ENCODE data around the gene COX7A2L.
"Not testable (repeated sequence)": the region's sequence is repeated elsewhere in the genome, so short reads cannot be mapped to it uniquely, and the experiment has no call there.

Gene COX7A2L

GRCh38 chr2:42360890-42361727, at the start of gene COX7A2L:
COX7A2L (minus strand) TSS chr2:42361217; CDS start chr2:42361161, 56 bp downstream.
- CTCF ChIA-PET, result no interaction called here
- TF ChIP-seq FOXM1 (IDR thresholded peaks at IDR 0.05; ENCODE audit: borderline replicate concordance) (no peak), FOXK2 (IDR thresholded peaks at IDR 0.05) (no peak), HDGF (IDR thresholded peaks at IDR 0.05; ENCODE audit: borderline replicate concordance) (no peak), CTBP1 (IDR thresholded peaks at IDR 0.05; ENCODE audit: borderline replicate concordance) (no peak), SP1 (IDR thresholded peaks at IDR 0.05) (no peak; the same call in 1 of the 2 replicates), ARNT (IDR thresholded peaks at IDR 0.05) (no peak), NFRKB (IDR thresholded peaks at IDR 0.05) (no peak), BHLHE40 (IDR thresholded peaks at IDR 0.05; ENCODE audit: borderline replicate concordance) (no peak), ELF4 (IDR thresholded peaks at IDR 0.05) (no peak), SUZ12 (IDR thresholded peaks at IDR 0.05) (no peak), TARDBP (IDR thresholded peaks at IDR 0.05) (no peak), L3MBTL2 (conservative IDR thresholded peaks at IDR 0.05) (no peak; the same call in 1 of the 2 replicates), LEF1 (IDR thresholded peaks at IDR 0.05; ENCODE audit: borderline replicate concordance) (no peak), ZNF384 (IDR thresholded peaks at IDR 0.05) (no peak), FOXA1 (IDR thresholded peaks at IDR 0.05) (no peak)
- TF ChIP-seq, protein P1, sequence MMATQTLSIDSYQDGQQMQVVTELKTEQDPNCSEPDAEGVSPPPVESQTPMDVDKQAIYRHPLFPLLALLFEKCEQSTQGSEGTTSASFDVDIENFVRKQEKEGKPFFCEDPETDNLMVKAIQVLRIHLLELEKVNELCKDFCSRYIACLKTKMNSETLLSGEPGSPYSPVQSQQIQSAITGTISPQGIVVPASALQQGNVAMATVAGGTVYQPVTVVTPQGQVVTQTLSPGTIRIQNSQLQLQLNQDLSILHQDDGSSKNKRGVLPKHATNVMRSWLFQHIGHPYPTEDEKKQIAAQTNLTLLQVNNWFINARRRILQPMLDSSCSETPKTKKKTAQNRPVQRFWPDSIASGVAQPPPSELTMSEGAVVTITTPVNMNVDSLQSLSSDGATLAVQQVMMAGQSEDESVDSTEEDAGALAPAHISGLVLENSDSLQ (IDR thresholded peaks at IDR 0.05), result no peak
- POLR2A ChIA-PET, result no interaction called here
- peak; percentile 98 for DNase-seq (ENCODE audit: extremely low spot score)

DNA sequence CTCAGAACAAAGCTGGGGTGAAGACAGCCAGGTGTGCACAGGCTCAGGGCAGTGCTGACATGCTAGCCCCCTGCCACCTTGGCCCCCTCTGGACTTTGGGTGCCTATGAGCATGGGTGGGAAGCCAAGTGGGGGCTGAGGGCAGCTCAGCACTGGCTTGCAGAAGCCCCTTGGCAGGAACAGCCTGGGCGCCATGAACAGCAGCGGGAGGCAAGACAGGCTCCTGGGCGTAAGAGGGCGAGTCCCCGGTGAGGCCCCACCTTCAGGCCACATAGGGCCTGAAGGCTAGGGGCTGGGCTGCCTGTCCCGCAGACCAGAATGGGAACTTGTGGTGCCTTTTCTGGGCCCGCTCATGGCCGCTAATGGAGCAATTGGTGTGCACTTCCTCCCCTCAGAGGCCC, 47.0 kb upstream of the COX7A2L start:
- TF ChIP-seq LEF1 (IDR thresholded peaks at IDR 0.05; ENCODE audit: borderline replicate concordance), result no peak
- TF ChIP-seq ARNT (IDR thresholded peaks at IDR 0.05), result no peak
- no peak for TF ChIP-seq SP1 (IDR thresholded peaks at IDR 0.05)
- TF ChIP-seq BHLHE40 (IDR thresholded peaks at IDR 0.05; ENCODE audit: borderline replicate concordance), result no peak
- TF ChIP-seq ELF4 (IDR thresholded peaks at IDR 0.05), result no peak
- TF ChIP-seq, protein P1 (IDR thresholded peaks at IDR 0.05), result no peak
- no peak for TF ChIP-seq CTBP1 (IDR thresholded peaks at IDR 0.05; ENCODE audit: borderline replicate concordance)
- TF ChIP-seq NFRKB (IDR thresholded peaks at IDR 0.05), result no peak
- TF ChIP-seq ZNF384 (IDR thresholded peaks at IDR 0.05), result no peak
- no peak for TF ChIP-seq FOXK2 (IDR thresholded peaks at IDR 0.05)
- TF ChIP-seq FOXM1 (IDR thresholded peaks at IDR 0.05; ENCODE audit: borderline replicate concordance), result no peak
- no peak for TF ChIP-seq L3MBTL2 (conservative IDR thresholded peaks at IDR 0.05)
- TF ChIP-seq TARDBP (IDR thresholded peaks at IDR 0.05), result no peak
- TF ChIP-seq SUZ12 (IDR thresholded peaks at IDR 0.05), result no peak
- TF ChIP-seq FOXA1 (IDR thresholded peaks at IDR 0.05), result no peak
- no peak for TF ChIP-seq HDGF (IDR thresholded peaks at IDR 0.05; ENCODE audit: borderline replicate concordance)
- POLR2A ChIA-PET, result no interaction called here

DNA sequence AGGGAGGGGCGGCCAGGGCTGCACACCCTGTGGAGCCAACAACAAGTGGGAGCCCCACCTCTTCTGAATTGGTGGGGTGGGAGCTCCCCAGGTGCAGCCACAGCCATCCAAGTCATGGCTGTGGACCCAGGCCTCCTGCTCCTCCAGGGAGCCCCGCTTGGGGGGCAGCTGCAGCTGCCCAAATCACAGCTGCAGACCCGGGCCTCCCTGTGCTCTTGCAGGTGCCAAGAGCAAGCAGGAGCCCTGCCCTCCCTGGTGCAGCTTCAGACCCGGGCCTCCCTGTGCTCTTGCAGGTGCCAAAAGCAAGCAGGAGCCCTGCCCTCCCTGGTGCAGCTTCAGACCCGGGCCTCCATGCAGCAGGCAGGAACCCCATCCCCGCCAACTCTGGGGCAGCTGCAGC, 46.5 kb upstream of the COX7A2L start:
- no peak for DNase-seq (ENCODE audit: extremely low spot score)
- TF ChIP-seq ELF4 (IDR thresholded peaks at IDR 0.05), result no peak
- ChIA-PET POLR2A (no interaction called here), CTCF (no interaction called here)

More for the DNA sequence above, 47.0 kb upstream of the COX7A2L start:
- CTCF ChIA-PET, result interaction anchor here (1.2 kb wide), 1 partner anchor 23 kb away, joined by 3 read pairs; no protein-coding TSS in a partner anchor
- DNase-seq (ENCODE audit: extremely low spot score), result no peak

- POLR2A ChIA-PET, result interaction anchor here (1.3 kb wide), 1 partner anchor 10 kb away, joined by 3 read pairs; no protein-coding TSS in a partner anchor
- no peak for DNase-seq (ENCODE audit: extremely low spot score)
- CTCF ChIA-PET, result interaction anchor here (0.7 kb wide), 2 partner anchors 18 to 247 kb away, joined by 3 to 4 read pairs; no protein-coding TSS in a partner anchor
- TF ChIP-seq BHLHE40 (IDR thresholded peaks at IDR 0.05; ENCODE audit: borderline replicate concordance) (no peak), LEF1 (IDR thresholded peaks at IDR 0.05; ENCODE audit: borderline replicate concordance) (no peak), SP1 (IDR thresholded peaks at IDR 0.05) (no peak), CTBP1 (IDR thresholded peaks at IDR 0.05; ENCODE audit: borderline replicate concordance) (no peak), TARDBP (IDR thresholded peaks at IDR 0.05) (no peak), ZNF384 (IDR thresholded peaks at IDR 0.05) (no peak), FOXK2 (IDR thresholded peaks at IDR 0.05) (no peak), L3MBTL2 (conservative IDR thresholded peaks at IDR 0.05) (no peak), FOXA1 (IDR thresholded peaks at IDR 0.05) (no peak), FOXM1 (IDR thresholded peaks at IDR 0.05; ENCODE audit: borderline replicate concordance) (no peak), ELF4 (IDR thresholded peaks at IDR 0.05) (no peak), NFRKB (IDR thresholded peaks at IDR 0.05) (no peak), ARNT (IDR thresholded peaks at IDR 0.05) (no peak), SUZ12 (IDR thresholded peaks at IDR 0.05) (no peak), HDGF (IDR thresholded peaks at IDR 0.05; ENCODE audit: borderline replicate concordance) (no peak)
- TF ChIP-seq, protein P1 (IDR thresholded peaks at IDR 0.05), result no peak
Measured at GRCh38 chr2:42404676-42405075, 43.7 kb upstream of the COX7A2L start.

- DNase-seq (ENCODE audit: extremely low spot score), result no peak
- POLR2A ChIA-PET, result no interaction called here
- TF ChIP-seq FOXK2 (IDR thresholded peaks at IDR 0.05) (no peak), ZNF384 (IDR thresholded peaks at IDR 0.05) (no peak), FOXM1 (IDR thresholded peaks at IDR 0.05; ENCODE audit: borderline replicate concordance) (no peak), CTBP1 (IDR thresholded peaks at IDR 0.05; ENCODE audit: borderline replicate concordance) (no peak)
- CTCF ChIA-PET, result no interaction called here
Measured at GRCh38 chr2:42401773-42402172, 40.8 kb upstream of the COX7A2L start.

GRCh38 chr2:42398052-42398451, 37.0 kb upstream of the COX7A2L start:
- CTCF ChIA-PET; POLR2A ChIA-PET; DNase-seq (ENCODE audit: extremely low spot score): not testable (repeated sequence)

DNA sequence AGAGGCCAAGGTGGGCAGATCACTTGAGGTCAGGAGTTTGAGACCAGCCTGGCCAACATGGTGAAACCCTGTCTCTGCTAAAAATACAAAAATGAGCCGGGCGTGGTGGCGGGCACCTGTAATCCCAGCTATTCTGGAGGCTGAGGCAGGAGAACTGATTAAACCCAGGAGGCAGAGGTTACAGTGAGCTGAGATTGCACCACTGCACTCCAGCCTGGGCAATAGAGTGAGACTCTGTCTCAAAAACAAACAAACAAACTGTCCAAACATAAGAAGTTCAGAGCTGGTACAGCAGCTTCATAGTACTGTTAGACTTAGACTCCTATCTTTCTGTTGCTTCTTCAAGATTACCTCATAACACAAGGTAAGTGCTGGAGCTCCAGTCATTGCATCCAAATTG, 32.3 kb upstream of the COX7A2L start:
- CTCF ChIA-PET; POLR2A ChIA-PET; DNase-seq (ENCODE audit: extremely low spot score): not testable (repeated sequence)
